Small intestine (tissue), 7 donors: ENCODE results near the gene PRKCE. TPM values are rescaled to one million over a fixed set of nuclear protein-coding genes. Genes with fewer than 3 reads are reported as not detected.

Source experiments
- DNase-seq, 2 donors: peaks; one replicate each; pipeline versions ENCODE4 v3.0.0 to v3.0.0-alpha.2; 2013
- FAIRE-seq: peaks from 2 replicates; lab custom pipeline; 2012; peaks lifted over from hg19 to GRCh38; lab: Jason Lieb, UNC
- H3K27ac ChIP-seq, 3 donors: one replicate each; pipeline ENCODE4 v1.5.1; 2013; ENCODE audit warnings: low read length in 2 of 3, mild to moderate bottlenecking in 2 of 3, control low read depth in 1 of 3, inconsistent platforms in 1 of 3, low read depth in 1 of 3, moderate library complexity in 1 of 3
- H3K27me3 ChIP-seq, 3 donors: one replicate each; pipeline ENCODE4 v1.6.1; 2013; ENCODE audit warnings: low read length in 3 of 3, inconsistent platforms in 1 of 3; ENCODE audit not compliant: control insufficient read depth in 3 of 3, insufficient read depth in 3 of 3
- H3K36me3 ChIP-seq, 3 donors: one replicate each; pipeline ENCODE4 v1.6.1; 2013; ENCODE audit warnings: low read length in 3 of 3, inconsistent platforms in 1 of 3, low read depth in 1 of 3, mild to moderate bottlenecking in 1 of 3, moderate library complexity in 1 of 3; ENCODE audit not compliant: control insufficient read depth in 3 of 3, insufficient read depth in 2 of 3
- H3K4me1 ChIP-seq, 3 donors: one replicate each; pipeline ENCODE4 v1.6.1; 2013; ENCODE audit warnings: low read length in 2 of 3, inconsistent platforms in 1 of 3, low read depth in 1 of 3, mild to moderate bottlenecking in 1 of 3, moderate library complexity in 1 of 3; ENCODE audit not compliant: control insufficient read depth in 3 of 3, insufficient read depth in 2 of 3
- H3K4me3 ChIP-seq, 3 donors: one replicate each; pipeline ENCODE4 v1.5.1; 2013; ENCODE audit warnings: low read length in 3 of 3, control low read depth in 1 of 3, inconsistent platforms in 1 of 3, low read depth in 1 of 3, mild to moderate bottlenecking in 1 of 3, moderate library complexity in 1 of 3
- H3K9me3 ChIP-seq, 2 donors: one replicate each; pipeline ENCODE4 v1.6.1; 2013; ENCODE audit warnings: low read depth in 1 of 2, low read length in 1 of 2; ENCODE audit not compliant: control insufficient read depth in 2 of 2, insufficient read depth in 1 of 2
- WGBS, 3 donors: extraction: QIAGEN DNeasy Blood & Tissue Kit; methylation state at CpG; one replicate each; pipeline ENCODE4 v1.1.7; 2013; 5-methylcytosine and 5-hydroxymethylcytosine counted together
- polyA plus RNA-seq, 4 donors: library from polyadenylated mRNA; stranded (reverse) in 3 of 4; unstranded in 1 of 4; fragments of 200-250 nt in 3 of 4; fragments of 120-200 nt in 1 of 4; gene quantifications; one replicate each; pipeline versions ENCODE4 v1.2.1 to v1.2.3, GENCODE V29; 2013
- donor health status: healthy with polysubstance abuse.
- donor health status: control.
- donor health status: control.
- donor health status: Bipolar disorder and iron deficiency.
- donor health status: healthy.

Gene PRKCE
- polyA plus RNA-seq, 4 donors, result 2.2 to 7.1 (median 5.4) TPM

DNA sequence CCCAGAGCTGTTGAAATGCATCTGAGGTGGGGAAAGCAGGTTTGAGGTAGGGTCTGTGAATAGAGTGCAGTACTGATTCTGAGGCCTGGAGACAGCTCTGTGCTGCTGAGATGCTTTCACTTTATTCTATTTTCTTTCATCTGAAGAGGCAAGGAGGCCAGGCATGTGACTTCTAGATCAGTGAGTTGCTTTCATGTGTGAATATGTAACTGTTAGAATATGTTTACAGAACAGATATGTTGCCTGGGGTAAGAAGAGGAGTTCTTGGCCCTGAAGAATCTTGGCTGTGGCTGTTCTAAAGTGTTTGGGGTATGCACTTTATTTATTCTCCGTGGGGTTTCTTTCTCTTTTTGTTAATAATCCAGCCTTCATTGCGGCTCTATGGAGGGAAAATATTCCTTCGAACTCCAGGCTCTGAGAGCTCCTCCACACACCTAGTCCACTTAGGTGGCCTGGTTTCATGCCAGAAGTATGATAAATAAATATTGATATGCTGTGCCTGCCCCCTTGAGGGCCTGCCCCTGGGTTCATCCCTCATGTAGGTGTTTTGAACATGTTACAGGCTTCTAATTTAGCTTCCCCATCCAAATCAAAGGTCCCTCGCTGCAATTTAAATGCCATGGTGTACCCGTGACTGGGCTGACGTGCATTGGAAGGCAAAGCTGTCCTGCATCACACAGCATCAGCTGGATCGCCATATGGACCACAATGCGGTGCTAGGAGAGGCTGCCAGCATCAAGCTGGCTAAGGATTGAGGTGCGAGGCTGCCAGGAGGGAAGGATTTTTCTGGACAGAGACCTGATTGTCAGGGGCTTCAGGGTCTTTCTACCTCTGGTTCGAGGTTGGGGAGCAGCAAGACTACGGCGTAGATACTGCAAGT, 102.9 kb downstream of the PRKCE start:
- no peaks in the 10 kb centered on the region for H3K36me3 ChIP-seq
- FAIRE-seq (no peak), DNase-seq (no peak)
- no peaks in the 10 kb centered on the region for H3K9me3 ChIP-seq
- no peaks in the 10 kb centered on the region for H3K27me3 ChIP-seq
- no peak overlapping the region for H3K27ac ChIP-seq
- H3K4me3 ChIP-seq, result no peak overlapping the region
- no peaks in the 10 kb centered on the region for H3K4me1 ChIP-seq
- WGBS, 3 donors, result 84 to 90% (median 87%) methylated on average over 12 of the region's 12 CpGs

GRCh38 chr2:45755585-45756335, 104.3 kb downstream of the PRKCE start:
- 87 to 88% (median 87%) methylated on average over 8 of the region's 8 CpGs for WGBS, 3 donors
- Histone ChIP-seq H3K4me1 (no peaks in the 10 kb centered on the region), H3K4me3 (no peak overlapping the region), H3K27ac (no peak overlapping the region), H3K9me3 (no peaks in the 10 kb centered on the region), H3K27me3 (no peaks in the 10 kb centered on the region), H3K36me3 (no peaks in the 10 kb centered on the region)
- DNase-seq, result no peak
- no peak for FAIRE-seq

GRCh38 chr2:45758018-45758417, 106.5 kb downstream of the PRKCE start:
- Histone ChIP-seq H3K36me3 (no peaks in the 10 kb centered on the region), H3K9me3 (no peaks in the 10 kb centered on the region), H3K27me3 (no peaks in the 10 kb centered on the region), H3K4me1 (no peaks in the 10 kb centered on the region), H3K4me3 (no peak overlapping the region), H3K27ac (no peak overlapping the region)
- DNase-seq (no peak), FAIRE-seq (no peak)
- WGBS, 3 donors, result 96 to 100% (median 98%) methylated on average over 1 of the region's 1 CpG

DNA sequence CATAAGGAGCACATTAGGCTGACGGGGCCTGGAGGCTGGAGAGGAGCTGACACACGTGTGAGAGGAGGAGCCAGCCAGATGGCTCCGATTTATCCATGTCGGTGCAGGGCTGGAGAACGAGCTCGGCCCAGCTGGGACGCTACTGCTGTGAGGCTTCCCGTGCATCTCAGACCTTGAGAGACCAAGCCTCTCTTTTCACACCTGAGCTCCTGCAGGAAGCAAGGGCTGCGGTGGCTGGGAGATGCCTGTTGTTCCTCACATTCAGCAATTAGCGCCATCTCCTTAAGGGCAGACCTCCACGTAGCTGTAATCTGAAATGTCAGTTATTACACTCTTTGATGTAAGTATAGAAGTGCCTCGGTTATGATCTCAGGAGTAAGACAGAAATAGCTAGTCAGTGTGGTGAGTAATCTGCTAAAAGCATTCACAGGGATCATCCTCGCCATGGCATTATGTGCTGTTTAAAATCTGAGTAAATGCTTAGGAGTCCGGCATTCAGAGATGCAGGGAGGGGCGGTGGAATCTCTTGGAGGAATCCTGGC, 107.9 kb downstream of the PRKCE start:
- DNase-seq (no peak), FAIRE-seq (no peak)
- no peak overlapping the region for H3K4me3 ChIP-seq
- no peaks in the 10 kb centered on the region for H3K36me3 ChIP-seq
- no peaks in the 10 kb centered on the region for H3K4me1 ChIP-seq
- H3K9me3 ChIP-seq, result no peaks in the 10 kb centered on the region
- H3K27me3 ChIP-seq, result no peaks in the 10 kb centered on the region
- H3K27ac ChIP-seq, result no peak overlapping the region
- 80 to 83% (median 81%) methylated on average over 15 of the region's 15 CpGs for WGBS, 3 donors

DNA sequence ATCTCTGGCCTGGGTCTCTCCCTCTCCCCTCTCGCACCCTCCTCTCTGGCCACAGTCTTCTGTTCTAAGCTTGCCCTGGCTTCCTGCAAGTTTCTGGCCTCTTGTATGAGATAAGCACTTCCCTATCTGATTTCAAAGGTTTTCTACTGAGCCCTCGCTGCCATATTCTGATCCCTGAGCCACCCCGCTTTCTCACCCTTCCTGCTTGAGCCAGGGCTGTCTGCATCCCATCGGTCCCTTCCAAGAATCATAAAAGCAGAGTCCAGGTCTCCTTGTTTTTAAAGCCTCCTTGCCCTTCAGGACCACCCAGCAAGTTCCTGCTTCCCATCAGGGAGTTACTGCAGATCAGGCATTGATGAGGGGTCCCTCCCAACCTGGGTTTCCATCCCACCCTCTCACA, 110.2 kb downstream of the PRKCE start:
- Histone ChIP-seq H3K9me3 (no peaks in the 10 kb centered on the region), H3K27ac (no peak overlapping the region), H3K27me3 (no peaks in the 10 kb centered on the region), H3K4me3 (no peak overlapping the region), H3K36me3 (no peaks in the 10 kb centered on the region), H3K4me1 (peaks cover 0 to 6% (median 5%) of the 10 kb centered on the region in 3 donors)
- WGBS, 3 donors, result 79 to 82% (median 81%) methylated on average over 4 of the region's 4 CpGs
- FAIRE-seq (no peak), DNase-seq (no peak)

DNA sequence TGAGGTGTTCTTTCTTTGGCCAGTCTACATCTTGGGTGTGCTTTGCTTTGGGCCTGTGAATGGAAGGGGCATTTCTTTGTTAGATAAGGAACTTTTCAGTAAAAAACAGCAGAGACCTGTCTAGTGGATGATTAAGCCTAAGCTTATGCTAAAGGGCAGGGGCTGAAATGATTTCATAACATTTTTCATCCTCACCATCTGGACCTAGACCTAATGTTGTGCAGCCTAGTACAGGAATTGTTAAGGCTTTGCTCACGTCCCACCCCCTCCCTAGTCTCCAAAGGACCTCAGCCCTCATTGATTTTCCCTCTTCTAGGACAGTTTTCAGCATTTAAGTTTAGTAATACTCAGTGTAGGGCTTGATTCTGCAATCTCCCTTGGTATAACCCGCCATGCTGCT, 111.8 kb downstream of the PRKCE start:
- 87 to 94% (median 93%) methylated on average over 2 of the region's 2 CpGs for WGBS, 3 donors

GRCh38 chr2:45763797-45764196, 112.3 kb downstream of the PRKCE start:
- no peak for FAIRE-seq
- Histone ChIP-seq H3K4me1 (peaks cover 0 to 6% (median 5%) of the 10 kb centered on the region in 3 donors), H3K36me3 (no peaks in the 10 kb centered on the region), H3K4me3 (no peak overlapping the region), H3K9me3 (no peaks in the 10 kb centered on the region), H3K27me3 (no peaks in the 10 kb centered on the region), H3K27ac (no peak overlapping the region)
- DNase-seq, result no peak
- WGBS, 3 donors, result 78 to 86% (median 80%) methylated on average over 5 of the region's 5 CpGs

More for the DNA sequence above, 111.8 kb downstream of the PRKCE start:
- H3K9me3 ChIP-seq, result no peaks in the 10 kb centered on the region
- FAIRE-seq (no peak), DNase-seq (no peak)
- H3K4me1 ChIP-seq, result peaks cover 0 to 6% (median 5%) of the 10 kb centered on the region in 3 donors
- no peak overlapping the region for H3K27ac ChIP-seq
- no peak overlapping the region for H3K4me3 ChIP-seq
- H3K27me3 ChIP-seq, result no peaks in the 10 kb centered on the region
- no peaks in the 10 kb centered on the region for H3K36me3 ChIP-seq

DNA sequence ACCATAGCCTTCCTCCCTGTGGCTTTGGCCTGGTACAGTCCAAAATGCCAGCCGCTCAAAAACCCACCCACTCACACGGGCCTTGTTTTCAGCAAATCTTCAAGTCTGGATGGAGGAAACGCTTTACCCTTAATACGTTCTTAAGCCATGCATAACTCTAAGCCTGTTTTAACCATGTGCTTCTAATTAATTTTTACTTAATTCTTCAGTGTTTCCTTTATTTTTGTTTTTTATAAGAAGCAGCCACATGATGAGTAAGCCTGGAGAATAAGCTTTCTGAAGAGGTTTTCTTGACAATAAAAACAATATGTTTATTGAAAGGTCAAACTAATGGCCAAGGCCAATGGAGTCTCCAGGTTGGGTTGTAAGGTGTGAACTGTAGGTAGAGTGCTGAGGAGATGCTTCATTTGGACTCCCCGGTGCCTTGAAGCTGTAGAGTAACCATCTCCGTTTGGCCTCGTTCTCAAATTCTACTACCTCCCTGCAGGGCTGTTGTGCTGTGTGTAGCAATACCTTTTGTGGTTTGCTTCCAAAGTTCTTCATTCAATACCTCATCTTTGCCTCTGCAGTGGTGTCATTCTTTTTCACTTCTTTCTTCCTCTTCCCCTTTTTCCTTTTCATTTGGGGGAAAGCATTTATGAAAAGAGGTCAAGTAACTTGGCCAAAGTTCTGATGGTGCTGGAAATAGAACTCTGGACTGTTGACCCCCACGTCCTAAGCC, 113.7 kb downstream of the PRKCE start:
- no peak for DNase-seq
- Histone ChIP-seq H3K36me3 (no peaks in the 10 kb centered on the region), H3K9me3 (no peaks in the 10 kb centered on the region), H3K27ac (no peak overlapping the region), H3K4me3 (no peak overlapping the region), H3K27me3 (no peaks in the 10 kb centered on the region), H3K4me1 (peaks cover 0 to 6% (median 5%) of the 10 kb centered on the region in 3 donors)
- no peak for FAIRE-seq
- WGBS, 3 donors, result 80 to 87% (median 84%) methylated on average over 8 of the region's 8 CpGs
